Stimulated activated CD8-positive, alpha-beta memory T cell treated with anti-CD3 and anti-CD28 coated beads, Interleukin-7, amount 100 ng/mL, for 48 hours (primary cell): ENCODE data around the gene ADAR.
A peak's percentile ranks its signal among the peaks of the same experiment; 100 is the strongest.

ENCODE experiments used
- DNase-seq, 2 donors: peaks; one replicate each; pipeline ENCODE4 v3.0.0-alpha.2; 2020; ENCODE audit warnings: low read depth in 1 of 2; ENCODE audit errors: extremely low read depth in 1 of 2

The ADAR gene

GRCh38 chr1:154616659-154617345 is 8.8 kb upstream of the ADAR start:
- DNase-seq = no peak

- DNase-seq = no peak
Observed at GRCh38 chr1:154615411-154615810, 7.4 kb upstream of the ADAR start.

GRCh38 chr1:154614901-154615300 is 6.9 kb upstream of the ADAR start:
- DNase-seq = no peak

GRCh38 chr1:154614247-154614646 is 6.3 kb upstream of the ADAR start:
- DNase-seq = no peak

GRCh38 chr1:154611150-154611862 is 3.3 kb upstream of the ADAR start:
- DNase-seq = no peak

- peak; percentile 22 to 47 for DNase-seq
Observed at GRCh38 chr1:154609398-154610380, 1.7 kb upstream of the ADAR start.

- peak in 1 of 2 donors; percentile 10 for DNase-seq
Observed at GRCh38 chr1:154608397-154609270, 648 bp upstream of the ADAR start.

- DNase-seq = no peak
Observed at GRCh38 chr1:154607106-154607608, 829 bp downstream of the ADAR start.

- no peak for DNase-seq
Observed at GRCh38 chr1:154605534-154605933, 2.5 kb downstream of the ADAR start.

GRCh38 chr1:154603317-154603716 is 4.7 kb downstream of the ADAR start:
- DNase-seq = no peak

- DNase-seq = no peak
Observed at GRCh38 chr1:154599658-154600057, 8.3 kb downstream of the ADAR start.

- no peak for DNase-seq
Observed at GRCh38 chr1:154598871-154599635, 8.9 kb downstream of the ADAR start.

- no peak for DNase-seq
Observed at GRCh38 chr1:154595621-154596020, 12.4 kb downstream of the ADAR start.

GRCh38 chr1:154594811-154595210 is 13.2 kb downstream of the ADAR start:
- DNase-seq = no peak

- DNase-seq = no peak
Observed at GRCh38 chr1:154593390-154593789, 14.6 kb downstream of the ADAR start.

- no peak for DNase-seq
Observed at GRCh38 chr1:154591206-154591605, 16.8 kb downstream of the ADAR start.

GRCh38 chr1:154590756-154591155 is 17.2 kb downstream of the ADAR start:
- DNase-seq = no peak

GRCh38 chr1:154589780-154590179 is 18.2 kb downstream of the ADAR start:
- no peak for DNase-seq

- DNase-seq = no peak
Observed at GRCh38 chr1:154586641-154587040, 21.3 kb downstream of the ADAR start.
